ENCODE measurements around the gene UBXN10. TPM values are rescaled to one million over a fixed set of nuclear protein-coding genes. Genes with fewer than 3 reads are reported as not detected.

The UBXN10 gene
- total and polyA plus RNA-seq, 10 donors = 0.07 to 0.26 (median 0.18) TPM

- Histone ChIP-seq H3K27me3 (replicated peaks in 1 of 7) (peaks cover 0 to 29% (median 0%) of the 10 kb centered on the region in 7 donors), H3K36me3 (no peaks in the 10 kb centered on the region), H3K27ac (no peak overlapping the region), H3K9me3 (no peaks in the 10 kb centered on the region), H3K4me3 (no peak overlapping the region), H3K4me1 (peaks cover 2 to 4% (median 3%) of the 10 kb centered on the region in 6 donors)
- DNase-seq = no peak
- 36 to 59% (median 48%) methylated on average over 2 of the region's 2 CpGs for WGBS, 5 donors
- TF ChIP-seq POLR2A (IDR thresholded peaks at IDR 0.05) (no peak), CTCF (IDR thresholded peaks at IDR 0.05 in 8 of 11, conservative IDR thresholded peaks at IDR 0.05 in 3 of 11) (no peak), POLR2AphosphoS5 (IDR thresholded peaks at IDR 0.05) (no peak)
- intact Hi-C loops (cut with DNase I; ENCODE audit: low total_unique reads) = loop anchor here (5.0 kb wide), 1 partner anchor 223 kb away; the partner anchor contains the start of gene PLA2G2A
These were observed 13.9 kb downstream of the UBXN10 start for GRCh38 chr1:20199840-20200239.

- no peak overlapping the region for H3K4me3 ChIP-seq
- H3K9me3 ChIP-seq = no peaks in the 10 kb centered on the region
- no peak for TF ChIP-seq POLR2A (IDR thresholded peaks at IDR 0.05)
- no peak for TF ChIP-seq CTCF (IDR thresholded peaks at IDR 0.05 in 8 of 11, conservative IDR thresholded peaks at IDR 0.05 in 3 of 11)
- no peak for TF ChIP-seq POLR2AphosphoS5 (IDR thresholded peaks at IDR 0.05)
- peaks cover 0 to 29% (median 0%) of the 10 kb centered on the region in 7 donors for H3K27me3 ChIP-seq (replicated peaks in 1 of 7)
- intact Hi-C loops (cut with DNase I; ENCODE audit: low total_unique reads) = no loop called here
- no peak overlapping the region for H3K27ac ChIP-seq
- H3K4me1 ChIP-seq = no peaks in the 10 kb centered on the region
- DNase-seq = no peak
- no peaks in the 10 kb centered on the region for H3K36me3 ChIP-seq
- WGBS, 5 donors = 63 to 80% (median 69%) methylated on average over 2 of the region's 2 CpGs
These were observed 15.1 kb downstream of the UBXN10 start for GRCh38 chr1:20200966-20201365.

GRCh38 chr1:20202166-20202565 is 16.3 kb downstream of the UBXN10 start:
- TF ChIP-seq POLR2A (IDR thresholded peaks at IDR 0.05) = no peak
- TF ChIP-seq CTCF (IDR thresholded peaks at IDR 0.05 in 8 of 11, conservative IDR thresholded peaks at IDR 0.05 in 3 of 11) = no peak
- no peak for TF ChIP-seq POLR2AphosphoS5 (IDR thresholded peaks at IDR 0.05)
- DNase-seq = no peak

GRCh38 chr1:20207546-20207945 is 21.6 kb downstream of the UBXN10 start:
- no peaks in the 10 kb centered on the region for H3K9me3 ChIP-seq
- H3K36me3 ChIP-seq = no peaks in the 10 kb centered on the region
- 81 to 88% (median 85%) methylated on average over 4 of the region's 4 CpGs for WGBS, 5 donors
- H3K27ac ChIP-seq = no peak overlapping the region
- intact Hi-C loops (cut with DNase I; ENCODE audit: low total_unique reads) = no loop called here
- peaks cover 2 to 13% (median 13%) of the 10 kb centered on the region in 6 donors for H3K4me1 ChIP-seq
- H3K27me3 ChIP-seq (replicated peaks in 1 of 7) = peaks cover 0 to 28% (median 0%) of the 10 kb centered on the region in 7 donors
- no peak for TF ChIP-seq POLR2A (IDR thresholded peaks at IDR 0.05)
- TF ChIP-seq CTCF (IDR thresholded peaks at IDR 0.05 in 8 of 11, conservative IDR thresholded peaks at IDR 0.05 in 3 of 11) = no peak
- TF ChIP-seq POLR2AphosphoS5 (IDR thresholded peaks at IDR 0.05) = no peak
- no peak overlapping the region for H3K4me3 ChIP-seq
- DNase-seq = no peak

More at GRCh38 chr1:20202166-20202565, 16.3 kb downstream of the UBXN10 start:
- intact Hi-C loops (cut with DNase I; ENCODE audit: low total_unique reads) = no loop called here
- Histone ChIP-seq H3K27ac (no peak overlapping the region), H3K9me3 (no peaks in the 10 kb centered on the region), H3K27me3 (replicated peaks in 1 of 7) (peaks cover 0 to 28% (median 0%) of the 10 kb centered on the region in 7 donors), H3K36me3 (no peaks in the 10 kb centered on the region), H3K4me1 (no peaks in the 10 kb centered on the region), H3K4me3 (no peak overlapping the region)
- WGBS, 5 donors = 89 to 93% (median 90%) methylated on average over 4 to 5 of the region's 5 CpGs

All from spleen (tissue), 11 donors.